ENCODE data around the gene ACTR5. TPM values are rescaled to one million over a fixed set of nuclear protein-coding genes. Genes with fewer than 3 reads are reported as not detected.

Gene ACTR5
- total and polyA plus RNA-seq, 2 of the 13 experiments (the other 11 are each of a cell fraction or from before 2014, with no cell fraction given), result 19.5 to 20.5 TPM

GRCh38 chr20:38727607-38728190 lies 20.6 kb upstream of the ACTR5 start (continued):
- TF ChIP-seq SATB2 (CRISPR knock-in tag; IDR thresholded peaks at IDR 0.05) (no peak), NFE2 (CRISPR knock-in tag; IDR thresholded peaks at IDR 0.05) (no peak), FOSL2 (CRISPR knock-in tag; IDR thresholded peaks at IDR 0.05) (0 out of 2 replicates have a peak, but pooled peaks have one; percentile 3), SPEN (CRISPR knock-in tag; IDR thresholded peaks at IDR 0.05; ENCODE audit: low read depth) (0 out of 2 replicates have a peak, but pooled peaks have one; percentile 18), ZNF614 (CRISPR knock-in tag; IDR thresholded peaks at IDR 0.05; ENCODE audit: borderline replicate concordance) (no peak), ZFX (CRISPR knock-in tag; IDR thresholded peaks at IDR 0.05; ENCODE audit: low read depth) (0 out of 2 replicates have a peak, but pooled peaks have one; percentile 8), ZBTB38 (CRISPR knock-in tag; IDR thresholded peaks at IDR 0.05) (peak; percentile 60; the same call in 1 of the 2 replicates), ATF4 (CRISPR knock-in tag; IDR thresholded peaks at IDR 0.05) (no peak), KAT7 (CRISPR knock-in tag; IDR thresholded peaks at IDR 0.05; ENCODE audit: borderline replicate concordance) (no peak), SP1 (IDR thresholded peaks at IDR 0.05) (no peak), SP1 (CRISPR knock-in tag; IDR thresholded peaks at IDR 0.05) (no peak), E2F5 (CRISPR knock-in tag; conservative IDR thresholded peaks at IDR 0.05) (0 out of 2 replicates have a peak, but pooled peaks have one; percentile 28), CREB3 (CRISPR knock-in tag; IDR thresholded peaks at IDR 0.05) (no peak), KLF6 (CRISPR knock-in tag; IDR thresholded peaks at IDR 0.05) (no peak), ZMAT3 (CRISPR knock-in tag; conservative IDR thresholded peaks at IDR 0.05) (no peak), THAP9 (CRISPR knock-in tag; IDR thresholded peaks at IDR 0.05; ENCODE audit: borderline replicate concordance) (0 out of 2 replicates have a peak, but pooled peaks have one; percentile 27), EZH2 (conservative IDR thresholded peaks at IDR 0.05; ENCODE audit: low read depth, low read length) (peak; percentile 76), PTBP1 (IDR thresholded peaks at IDR 0.05; ENCODE audit: low read depth, low read length, poor library complexity, severe bottlenecking) (no peak), DNMT1 (CRISPR knock-in tag; IDR thresholded peaks at IDR 0.05) (peak; percentile 83; the same call in 1 of the 2 replicates), CTCF (CRISPR knock-in tag; IDR thresholded peaks at IDR 0.05) (no peak), CREB1 (IDR thresholded peaks at IDR 0.05) (peak; percentile 57), CREB1 (CRISPR knock-in tag; IDR thresholded peaks at IDR 0.05) (no peak), SUZ12 (IDR thresholded peaks at IDR 0.05; ENCODE audit: low read depth, low read length) (no peak), HIVEP1 (CRISPR knock-in tag; IDR thresholded peaks at IDR 0.05) (peak; percentile 42; the same call in 1 of the 2 replicates), HHEX (CRISPR knock-in tag; IDR thresholded peaks at IDR 0.05) (no peak), FOXK2 (IDR thresholded peaks at IDR 0.05) (no peak)
